ENCODE measurements around the gene GRIN3B.

Gene GRIN3B

DNA sequence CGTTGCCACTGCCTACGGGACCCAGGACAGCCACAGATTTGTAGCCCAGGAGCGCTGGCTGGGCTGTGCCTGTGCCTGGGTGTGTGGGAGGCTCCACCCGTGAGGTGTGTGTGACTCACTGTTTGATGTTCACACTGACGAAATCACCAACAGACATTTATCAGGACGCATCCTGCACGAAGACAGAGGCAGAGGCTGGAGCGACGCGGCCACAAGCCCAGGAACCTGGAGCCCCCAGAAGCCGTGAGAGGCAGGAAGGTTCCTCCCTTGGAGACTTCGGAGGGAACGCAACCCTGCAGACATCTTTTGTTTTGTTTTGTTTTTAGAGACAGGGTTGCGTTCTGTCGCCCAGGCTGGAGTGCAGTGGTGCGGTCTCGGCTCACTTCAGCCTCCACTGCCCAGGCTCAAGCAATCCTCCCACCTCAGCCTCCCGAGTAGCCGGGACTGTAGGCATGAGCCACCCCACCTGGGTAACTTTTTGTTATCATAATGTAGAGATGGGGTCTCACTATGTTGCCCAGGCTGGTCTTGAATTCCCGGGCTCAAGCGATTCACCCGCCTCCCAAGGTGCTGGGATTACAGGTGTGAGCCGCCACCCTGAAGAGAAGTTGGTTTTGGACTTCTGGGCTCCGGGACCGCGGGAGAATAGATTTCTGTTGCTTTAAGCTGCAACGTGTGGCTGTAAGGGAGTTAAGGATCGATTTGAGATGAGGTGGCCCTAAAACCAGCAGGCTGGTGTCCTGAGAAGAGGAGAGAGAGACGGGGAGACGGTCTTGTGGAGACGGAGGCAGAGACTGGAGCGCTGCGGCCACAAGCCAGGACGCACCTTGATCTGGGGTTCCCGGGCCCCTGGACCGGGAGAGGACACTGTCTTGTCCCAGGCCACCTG, 41.0 kb upstream of the GRIN3B start:
- H3K9me3 ChIP-seq (ENCODE audit: control insufficient read depth, insufficient read depth, low read length) = no peaks in the 10 kb centered on the region
- H3K9ac ChIP-seq (ENCODE audit: low read depth, low read length) = no peak overlapping the region
- no peaks in the 10 kb centered on the region for H3K4me1 ChIP-seq (ENCODE audit: control insufficient read depth, insufficient read depth, low read length)
- peaks cover 27% of the 10 kb centered on the region for H3K36me3 ChIP-seq (ENCODE audit: control insufficient read depth, insufficient read depth, low read length)
- H3K27me3 ChIP-seq (ENCODE audit: control insufficient read depth, insufficient read depth, low read length) = no peaks in the 10 kb centered on the region
- no peak overlapping the region for H3K4me3 ChIP-seq (ENCODE audit: low read depth, low read length)

DNA sequence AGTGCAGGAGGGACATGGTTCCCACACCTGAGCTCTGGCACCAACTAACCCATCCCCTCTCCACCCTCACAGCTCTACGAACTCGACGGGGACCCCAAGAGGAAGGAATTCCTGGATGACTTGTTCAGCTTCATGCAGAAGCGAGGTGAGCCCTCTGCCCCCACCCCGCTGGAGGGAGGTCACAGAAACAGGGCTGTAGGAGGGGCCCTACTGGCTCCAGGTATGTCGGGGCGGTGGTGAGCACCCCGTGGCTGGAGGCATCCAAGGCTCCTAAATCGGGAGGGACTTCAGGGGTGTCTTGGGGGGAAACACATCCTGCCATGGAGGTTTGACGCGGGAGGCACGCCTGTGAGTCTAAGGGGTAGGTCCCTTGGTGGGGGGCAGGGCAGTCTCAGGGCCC, 40.2 kb upstream of the GRIN3B start:
- Histone ChIP-seq H3K36me3 (ENCODE audit: control insufficient read depth, insufficient read depth, low read length) (peaks cover 35% of the 10 kb centered on the region), H3K4me1 (ENCODE audit: control insufficient read depth, insufficient read depth, low read length) (no peaks in the 10 kb centered on the region), H3K9ac (ENCODE audit: low read depth, low read length) (no peak overlapping the region), H3K4me3 (ENCODE audit: low read depth, low read length) (no peak overlapping the region), H3K27me3 (ENCODE audit: control insufficient read depth, insufficient read depth, low read length) (no peaks in the 10 kb centered on the region), H3K9me3 (ENCODE audit: control insufficient read depth, insufficient read depth, low read length) (no peaks in the 10 kb centered on the region)

DNA sequence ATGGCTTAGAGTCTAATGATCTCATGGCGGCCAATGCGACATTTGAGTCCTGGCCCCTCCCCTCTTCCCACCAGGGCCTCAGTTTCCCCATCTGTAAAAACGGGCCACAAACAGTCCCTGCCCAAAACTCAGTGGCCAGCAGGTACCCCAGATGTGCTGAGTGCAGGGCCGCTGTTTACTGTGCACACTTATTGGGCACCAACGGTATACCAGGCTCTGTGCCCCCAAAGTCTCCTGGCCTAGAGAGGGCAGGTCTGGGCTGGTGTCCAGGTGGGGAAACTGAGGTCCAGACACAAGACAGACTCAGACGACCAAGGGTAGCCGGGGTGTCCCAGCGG, 39.6 kb upstream of the GRIN3B start:
- no peaks in the 10 kb centered on the region for H3K4me1 ChIP-seq (ENCODE audit: control insufficient read depth, insufficient read depth, low read length)
- no peak overlapping the region for H3K4me3 ChIP-seq (ENCODE audit: low read depth, low read length)
- H3K9me3 ChIP-seq (ENCODE audit: control insufficient read depth, insufficient read depth, low read length) = no peaks in the 10 kb centered on the region
- H3K36me3 ChIP-seq (ENCODE audit: control insufficient read depth, insufficient read depth, low read length) = peaks cover 40% of the 10 kb centered on the region
- H3K27me3 ChIP-seq (ENCODE audit: control insufficient read depth, insufficient read depth, low read length) = no peaks in the 10 kb centered on the region
- H3K9ac ChIP-seq (ENCODE audit: low read depth, low read length) = no peak overlapping the region

DNA sequence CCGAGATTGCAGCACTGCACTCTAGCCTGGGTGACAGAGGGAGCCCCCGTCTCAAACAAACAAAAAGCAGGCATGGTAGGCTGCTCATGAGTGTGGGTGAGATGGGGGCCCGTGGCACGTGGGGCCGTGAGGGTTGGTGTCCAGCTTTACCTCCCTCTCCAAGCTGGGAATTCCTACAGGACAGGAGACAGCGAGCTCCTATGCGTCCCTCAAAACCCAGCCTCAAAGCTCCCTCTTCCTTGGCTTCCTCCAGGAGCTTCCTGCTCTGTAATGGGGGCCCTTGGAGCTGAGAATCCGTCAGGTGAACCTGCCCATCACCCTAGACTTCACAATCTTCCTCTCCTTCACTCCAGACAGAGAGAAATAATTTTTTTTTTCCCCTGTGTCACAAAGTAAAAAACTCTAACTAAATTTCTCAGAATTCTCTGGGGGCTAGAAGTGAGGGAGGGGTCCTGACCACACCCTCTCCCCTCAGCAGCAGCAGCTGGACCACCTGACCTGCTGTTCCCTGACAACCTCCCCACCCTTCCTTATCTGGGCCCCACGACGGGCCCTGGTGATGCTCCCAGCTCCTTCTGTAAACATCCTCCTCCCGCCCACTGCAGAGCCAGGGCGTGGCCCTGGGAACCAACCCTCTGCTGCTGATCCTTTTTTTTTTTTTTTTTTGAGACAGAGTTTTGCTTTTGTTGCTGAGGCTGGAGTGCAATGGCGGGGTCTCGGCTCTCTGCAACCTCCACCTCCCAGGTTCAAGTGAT, 38.2 kb upstream of the GRIN3B start:
- H3K9me3 ChIP-seq (ENCODE audit: control insufficient read depth, insufficient read depth, low read length) = no peaks in the 10 kb centered on the region
- H3K36me3 ChIP-seq (ENCODE audit: control insufficient read depth, insufficient read depth, low read length) = peaks cover 49% of the 10 kb centered on the region
- no peak overlapping the region for H3K9ac ChIP-seq (ENCODE audit: low read depth, low read length)
- H3K27me3 ChIP-seq (ENCODE audit: control insufficient read depth, insufficient read depth, low read length) = no peaks in the 10 kb centered on the region
- H3K4me1 ChIP-seq (ENCODE audit: control insufficient read depth, insufficient read depth, low read length) = no peaks in the 10 kb centered on the region
- no peak overlapping the region for H3K4me3 ChIP-seq (ENCODE audit: low read depth, low read length)

DNA sequence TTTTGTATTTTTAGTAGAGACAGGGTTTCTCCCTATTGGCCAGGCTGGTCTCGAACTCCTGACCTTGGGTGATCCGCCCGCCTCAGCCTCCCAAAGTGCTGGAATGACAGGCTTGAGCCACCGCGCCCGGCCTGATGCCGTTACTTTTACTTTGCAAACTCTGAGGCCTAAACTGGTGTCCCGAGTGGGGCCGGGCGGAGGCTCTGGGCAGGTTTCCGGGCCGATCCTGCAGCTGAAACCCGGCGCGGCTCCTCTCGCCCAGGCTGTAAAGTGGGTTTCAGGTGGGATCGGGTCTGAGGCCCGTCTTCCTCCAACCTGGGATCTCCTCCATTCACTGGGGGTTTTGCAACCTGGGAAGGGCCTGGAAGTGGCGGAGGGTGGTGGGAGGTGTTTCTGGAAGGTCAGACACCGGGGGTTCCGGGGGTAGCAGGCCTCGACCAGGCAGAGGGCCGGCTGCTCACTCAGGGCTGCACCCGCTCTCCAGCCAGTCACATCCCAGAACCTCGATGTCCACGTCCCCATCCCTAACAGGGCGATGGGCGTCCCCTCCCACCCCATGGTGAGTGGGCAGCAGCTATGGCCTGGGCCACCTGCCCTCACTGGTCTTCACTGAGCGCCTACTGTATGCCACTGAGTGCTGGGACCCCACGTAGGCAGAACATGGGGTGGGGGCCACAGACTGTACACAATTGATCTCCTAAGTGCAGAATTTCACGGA, 37.4 kb upstream of the GRIN3B start:
- no peak overlapping the region for H3K4me3 ChIP-seq (ENCODE audit: low read depth, low read length)
- no peaks in the 10 kb centered on the region for H3K9me3 ChIP-seq (ENCODE audit: control insufficient read depth, insufficient read depth, low read length)
- peaks cover 49% of the 10 kb centered on the region for H3K36me3 ChIP-seq (ENCODE audit: control insufficient read depth, insufficient read depth, low read length)
- no peaks in the 10 kb centered on the region for H3K27me3 ChIP-seq (ENCODE audit: control insufficient read depth, insufficient read depth, low read length)
- no peaks in the 10 kb centered on the region for H3K4me1 ChIP-seq (ENCODE audit: control insufficient read depth, insufficient read depth, low read length)
- no peak overlapping the region for H3K9ac ChIP-seq (ENCODE audit: low read depth, low read length)

DNA sequence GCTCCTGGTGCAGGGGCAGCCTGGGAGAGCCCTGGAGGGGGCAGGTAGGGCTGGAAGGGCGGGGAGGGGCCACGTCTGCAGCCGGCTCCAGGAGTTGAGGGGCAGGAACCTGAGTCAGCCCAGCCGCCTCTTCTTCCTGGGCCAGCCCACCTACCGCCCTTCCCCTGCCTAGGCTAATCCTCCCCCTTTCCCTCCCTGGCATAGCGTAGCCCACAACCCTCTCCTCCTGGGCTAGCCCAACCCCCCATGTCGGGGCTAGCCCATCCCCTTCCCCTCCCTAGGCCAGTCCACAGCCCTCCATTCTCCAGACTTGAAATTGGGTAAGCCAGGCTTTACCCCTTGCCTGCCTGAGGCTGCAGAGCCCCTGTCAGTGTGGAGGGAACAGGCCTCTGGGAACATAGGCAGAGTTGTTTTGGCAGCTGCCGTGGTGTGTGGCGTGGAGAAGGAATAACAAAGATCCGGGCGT, 36.7 kb upstream of the GRIN3B start:
- H3K9me3 ChIP-seq (ENCODE audit: control insufficient read depth, insufficient read depth, low read length) = no peaks in the 10 kb centered on the region
- no peak overlapping the region for H3K4me3 ChIP-seq (ENCODE audit: low read depth, low read length)
- no peaks in the 10 kb centered on the region for H3K27me3 ChIP-seq (ENCODE audit: control insufficient read depth, insufficient read depth, low read length)
- H3K9ac ChIP-seq (ENCODE audit: low read depth, low read length) = no peak overlapping the region
- no peaks in the 10 kb centered on the region for H3K4me1 ChIP-seq (ENCODE audit: control insufficient read depth, insufficient read depth, low read length)
- H3K36me3 ChIP-seq (ENCODE audit: control insufficient read depth, insufficient read depth, low read length) = peaks cover 53% of the 10 kb centered on the region

DNA sequence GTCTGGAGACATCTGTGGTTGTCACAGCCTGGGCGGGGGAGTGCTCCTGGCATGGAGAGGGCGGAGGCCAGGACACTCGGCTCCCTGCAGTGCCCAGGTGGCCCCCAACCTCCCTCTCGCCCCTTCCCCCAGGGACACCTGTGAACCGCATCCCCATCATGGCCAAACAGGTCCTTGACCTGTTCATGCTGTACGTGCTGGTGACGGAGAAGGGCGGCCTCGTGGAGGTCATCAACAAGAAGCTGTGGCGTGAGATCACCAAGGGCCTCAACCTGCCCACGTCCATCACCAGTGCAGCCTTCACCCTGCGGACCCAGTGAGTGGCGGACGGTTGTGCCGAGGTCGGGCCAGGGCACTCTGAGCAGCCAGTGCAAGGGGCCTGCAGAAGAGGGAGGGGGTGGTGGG, 36.1 kb upstream of the GRIN3B start:
- H3K4me1 ChIP-seq (ENCODE audit: control insufficient read depth, insufficient read depth, low read length) = no peaks in the 10 kb centered on the region
- H3K9me3 ChIP-seq (ENCODE audit: control insufficient read depth, insufficient read depth, low read length) = no peaks in the 10 kb centered on the region
- peaks cover 57% of the 10 kb centered on the region for H3K36me3 ChIP-seq (ENCODE audit: control insufficient read depth, insufficient read depth, low read length)
- no peaks in the 10 kb centered on the region for H3K27me3 ChIP-seq (ENCODE audit: control insufficient read depth, insufficient read depth, low read length)
- no peak overlapping the region for H3K4me3 ChIP-seq (ENCODE audit: low read depth, low read length)
- H3K9ac ChIP-seq (ENCODE audit: low read depth, low read length) = no peak overlapping the region

DNA sequence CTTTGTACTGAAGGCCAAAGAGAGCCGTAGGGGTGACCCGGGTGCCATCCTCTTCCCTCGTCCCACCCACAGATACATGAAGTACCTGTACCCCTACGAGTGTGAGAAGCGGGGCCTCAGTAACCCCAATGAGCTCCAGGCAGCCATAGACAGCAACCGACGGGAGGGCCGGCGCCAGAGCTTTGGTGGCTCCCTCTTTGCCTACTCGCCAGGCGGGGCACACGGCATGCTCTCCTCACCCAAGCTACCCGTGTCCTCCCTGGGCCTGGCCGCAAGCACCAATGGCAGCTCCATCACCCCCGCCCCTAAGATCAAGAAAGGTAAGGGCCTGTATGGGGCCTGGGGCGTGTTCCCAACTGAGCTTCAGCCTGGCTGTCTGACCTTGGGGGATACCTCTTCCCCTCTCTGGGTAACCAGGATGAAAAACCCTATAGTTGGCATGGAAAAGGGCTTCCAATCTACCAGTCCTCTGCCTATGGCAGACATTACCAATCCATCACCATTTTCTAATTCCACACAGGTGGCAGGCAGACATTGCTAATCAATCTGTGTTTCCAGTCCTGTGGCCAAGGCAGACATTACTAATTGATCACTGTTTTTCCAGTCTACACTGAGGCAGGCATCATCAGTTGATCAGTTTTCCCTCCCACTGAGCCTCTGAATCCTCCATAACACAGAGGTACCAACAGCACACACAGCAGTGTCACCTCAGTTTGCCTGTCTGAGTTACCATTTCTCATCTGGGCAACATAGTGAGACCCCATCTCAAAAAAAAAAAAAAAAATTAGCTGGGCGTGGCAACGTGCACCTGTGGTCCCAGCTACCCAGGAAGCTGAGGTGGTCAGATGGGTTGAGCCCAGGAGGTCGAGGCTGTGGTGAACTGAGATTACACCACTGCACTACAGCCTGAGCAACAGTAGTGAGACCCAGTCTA, 35.2 kb upstream of the GRIN3B start:
- Histone ChIP-seq H3K36me3 (ENCODE audit: control insufficient read depth, insufficient read depth, low read length) (peaks cover 54% of the 10 kb centered on the region), H3K4me3 (ENCODE audit: low read depth, low read length) (no peak overlapping the region), H3K9ac (ENCODE audit: low read depth, low read length) (no peak overlapping the region), H3K4me1 (ENCODE audit: control insufficient read depth, insufficient read depth, low read length) (no peaks in the 10 kb centered on the region), H3K27me3 (ENCODE audit: control insufficient read depth, insufficient read depth, low read length) (no peaks in the 10 kb centered on the region), H3K9me3 (ENCODE audit: control insufficient read depth, insufficient read depth, low read length) (no peaks in the 10 kb centered on the region)

DNA sequence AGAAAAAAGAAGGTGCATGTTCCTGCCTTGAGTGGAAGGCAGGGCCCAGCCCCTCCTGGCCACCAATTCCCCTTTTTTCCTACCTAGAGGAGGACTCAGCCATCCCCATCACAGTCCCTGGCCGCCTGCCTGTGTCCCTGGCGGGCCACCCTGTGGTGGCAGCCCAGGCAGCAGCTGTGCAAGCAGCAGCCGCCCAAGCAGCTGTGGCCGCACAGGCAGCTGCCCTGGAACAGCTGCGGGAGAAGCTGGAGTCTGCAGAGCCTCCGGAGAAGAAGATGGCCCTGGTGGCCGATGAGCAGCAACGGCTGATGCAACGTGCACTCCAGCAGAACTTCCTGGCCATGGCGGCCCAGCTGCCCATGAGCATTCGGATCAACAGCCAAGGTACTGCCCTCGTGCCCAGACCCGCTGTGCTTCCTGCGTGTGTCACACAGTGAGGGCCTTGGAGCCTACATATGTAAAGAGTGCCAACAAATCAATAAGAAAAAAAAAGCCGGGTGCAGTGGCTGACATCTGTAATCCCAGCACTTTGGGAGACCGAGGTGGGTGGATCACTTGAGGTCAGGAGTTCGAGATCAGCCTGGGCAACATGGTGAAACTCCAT, 33.6 kb upstream of the GRIN3B start:
- Histone ChIP-seq H3K36me3 (ENCODE audit: control insufficient read depth, insufficient read depth, low read length) (peaks cover 52% of the 10 kb centered on the region), H3K9me3 (ENCODE audit: control insufficient read depth, insufficient read depth, low read length) (peaks cover 3% of the 10 kb centered on the region), H3K9ac (ENCODE audit: low read depth, low read length) (no peak overlapping the region), H3K4me3 (ENCODE audit: low read depth, low read length) (no peak overlapping the region), H3K4me1 (ENCODE audit: control insufficient read depth, insufficient read depth, low read length) (no peaks in the 10 kb centered on the region), H3K27me3 (ENCODE audit: control insufficient read depth, insufficient read depth, low read length) (no peaks in the 10 kb centered on the region)

DNA sequence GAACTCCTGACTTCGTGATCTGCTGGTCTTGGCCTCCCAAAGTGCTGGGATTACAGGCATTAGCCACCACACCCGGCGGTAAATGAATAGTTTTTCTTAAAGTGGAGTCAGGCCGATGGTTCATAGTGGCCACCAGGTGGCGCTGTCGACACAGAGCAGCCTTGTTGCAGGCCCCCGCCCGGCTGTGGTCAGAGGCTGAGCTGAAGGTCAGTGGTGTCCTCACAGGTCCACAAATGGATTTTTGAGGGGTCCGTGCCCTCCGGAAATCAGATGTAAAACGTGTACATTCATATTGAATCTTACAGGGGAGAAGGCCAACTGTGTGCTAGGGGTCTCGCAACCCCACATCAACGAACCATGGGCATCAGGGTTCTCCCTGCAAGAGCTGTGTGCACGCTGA, 29.5 kb upstream of the GRIN3B start:
- Histone ChIP-seq H3K4me3 (ENCODE audit: low read depth, low read length) (no peak overlapping the region), H3K27me3 (ENCODE audit: control insufficient read depth, insufficient read depth, low read length) (no peaks in the 10 kb centered on the region), H3K4me1 (ENCODE audit: control insufficient read depth, insufficient read depth, low read length) (no peaks in the 10 kb centered on the region), H3K9ac (ENCODE audit: low read depth, low read length) (no peak overlapping the region), H3K9me3 (ENCODE audit: control insufficient read depth, insufficient read depth, low read length) (peaks cover 3% of the 10 kb centered on the region), H3K36me3 (ENCODE audit: control insufficient read depth, insufficient read depth, low read length) (peaks cover 30% of the 10 kb centered on the region)

DNA sequence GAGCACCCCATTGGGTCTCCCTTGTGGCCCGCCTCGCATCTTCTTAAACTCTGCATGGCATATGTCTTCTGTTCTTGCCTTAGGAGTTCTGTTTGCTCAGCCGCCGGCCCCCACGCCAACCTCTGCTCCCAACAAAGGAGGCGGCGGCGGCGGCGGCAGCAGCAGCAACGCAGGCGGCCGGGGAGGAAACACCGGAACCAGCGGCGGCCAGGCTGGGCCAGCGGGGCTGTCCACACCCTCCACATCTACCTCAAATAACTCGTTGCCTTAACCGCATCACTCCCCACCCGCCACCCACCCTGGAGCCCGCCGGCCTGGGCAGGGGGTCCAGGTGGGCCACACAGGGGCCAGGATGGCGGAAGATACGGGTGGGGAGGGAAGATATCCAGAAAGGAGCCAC, 28.4 kb upstream of the GRIN3B start:
- Histone ChIP-seq H3K9me3 (ENCODE audit: control insufficient read depth, insufficient read depth, low read length) (peaks cover 3% of the 10 kb centered on the region), H3K36me3 (ENCODE audit: control insufficient read depth, insufficient read depth, low read length) (peaks cover 25% of the 10 kb centered on the region), H3K27me3 (ENCODE audit: control insufficient read depth, insufficient read depth, low read length) (no peaks in the 10 kb centered on the region), H3K9ac (ENCODE audit: low read depth, low read length) (no peak overlapping the region), H3K4me3 (ENCODE audit: low read depth, low read length) (no peak overlapping the region), H3K4me1 (ENCODE audit: control insufficient read depth, insufficient read depth, low read length) (no peaks in the 10 kb centered on the region)

Data from iPS-15b (cell line).